ENCODE data around the gene ADARB2.

- TF ChIP-seq EZH2 (IDR thresholded peaks at IDR 0.05; ENCODE audit: borderline replicate concordance) (no peak), CTCF (IDR thresholded peaks at IDR 0.05; ENCODE audit: poor library complexity) (no peak)
Observed at GRCh38 chr10:1381339-1381738, 356.0 kb downstream of the ADARB2 start.

All from hepatocyte (in vitro differentiated cells).